ENCODE data around the gene DYNC2I2.
"Not testable (repeated sequence)": the region's sequence is repeated elsewhere in the genome, so short reads cannot be mapped to it uniquely, and the experiment has no call there.

The DYNC2I2 gene

GRCh38 chr9:128600099-128600498, 56.5 kb downstream of the DYNC2I2 start:
- H3K27ac Mint-ChIP-seq, result no peak overlapping the region
- peaks cover 96% of the 10 kb centered on the region for H3K36me3 Mint-ChIP-seq (ENCODE audit: low read depth)
- H3K27me3 Mint-ChIP-seq, result no peaks in the 10 kb centered on the region
- no peaks in the 10 kb centered on the region for H3K4me1 Mint-ChIP-seq (ENCODE audit: low read depth)
- H3K9me3 Mint-ChIP-seq, result no peaks in the 10 kb centered on the region
- no peak overlapping the region for H3K4me3 Mint-ChIP-seq
- intact Hi-C loops (cut with micrococcal nuclease), result no loop called here

GRCh38 chr9:128595471-128595870, 61.2 kb downstream of the DYNC2I2 start:
- intact Hi-C loops (cut with micrococcal nuclease), result no loop called here
- peaks cover 100% of the 10 kb centered on the region for H3K36me3 Mint-ChIP-seq (ENCODE audit: low read depth)
- no peak overlapping the region for H3K27ac Mint-ChIP-seq

GRCh38 chr9:128593856-128594255, 62.8 kb downstream of the DYNC2I2 start:
- intact Hi-C loops (cut with micrococcal nuclease), result no loop called here
- Mint-ChIP-seq H3K4me3 (no peak overlapping the region), H3K27me3 (no peaks in the 10 kb centered on the region), H3K27ac (no peak overlapping the region), H3K4me1 (ENCODE audit: low read depth) (no peaks in the 10 kb centered on the region), H3K36me3 (ENCODE audit: low read depth) (peaks cover 100% of the 10 kb centered on the region), H3K9me3 (no peaks in the 10 kb centered on the region)

More at GRCh38 chr9:128595471-128595870, 61.2 kb downstream of the DYNC2I2 start:
- no peak overlapping the region for H3K4me3 Mint-ChIP-seq
- H3K27me3 Mint-ChIP-seq, result no peaks in the 10 kb centered on the region
- no peaks in the 10 kb centered on the region for H3K4me1 Mint-ChIP-seq (ENCODE audit: low read depth)
- no peaks in the 10 kb centered on the region for H3K9me3 Mint-ChIP-seq

- no peaks in the 10 kb centered on the region for H3K4me1 Mint-ChIP-seq (ENCODE audit: low read depth)
- no peak overlapping the region for H3K27ac Mint-ChIP-seq
Measured at GRCh38 chr9:128593039-128593438, 63.6 kb downstream of the DYNC2I2 start.

GRCh38 chr9:128588581-128589233, 67.9 kb downstream of the DYNC2I2 start:
- Mint-ChIP-seq H3K27ac (no peak overlapping the region), H3K27me3 (no peaks in the 10 kb centered on the region)
- intact Hi-C loops (cut with micrococcal nuclease), result no loop called here

More at GRCh38 chr9:128593039-128593438, 63.6 kb downstream of the DYNC2I2 start:
- Mint-ChIP-seq H3K27me3 (no peaks in the 10 kb centered on the region), H3K9me3 (no peaks in the 10 kb centered on the region), H3K36me3 (ENCODE audit: low read depth) (peaks cover 100% of the 10 kb centered on the region), H3K4me3 (no peak overlapping the region)
- intact Hi-C loops (cut with micrococcal nuclease), result no loop called here

GRCh38 chr9:128587453-128587852, 69.2 kb downstream of the DYNC2I2 start:
- no peaks in the 10 kb centered on the region for H3K27me3 Mint-ChIP-seq
- no peak overlapping the region for H3K27ac Mint-ChIP-seq
- H3K4me3 Mint-ChIP-seq, result no peak overlapping the region
- no peaks in the 10 kb centered on the region for H3K4me1 Mint-ChIP-seq (ENCODE audit: low read depth)
- no peaks in the 10 kb centered on the region for H3K9me3 Mint-ChIP-seq
- H3K36me3 Mint-ChIP-seq (ENCODE audit: low read depth), result peaks cover 100% of the 10 kb centered on the region
- intact Hi-C loops (cut with micrococcal nuclease), result no loop called here

More at GRCh38 chr9:128588581-128589233, 67.9 kb downstream of the DYNC2I2 start:
- Mint-ChIP-seq H3K4me1 (ENCODE audit: low read depth) (no peaks in the 10 kb centered on the region), H3K4me3 (no peak overlapping the region), H3K9me3 (no peaks in the 10 kb centered on the region), H3K36me3 (ENCODE audit: low read depth) (peaks cover 100% of the 10 kb centered on the region)

GRCh38 chr9:128586934-128587333, 69.7 kb downstream of the DYNC2I2 start:
- intact Hi-C loops (cut with micrococcal nuclease); H3K27me3 Mint-ChIP-seq; H3K4me1 Mint-ChIP-seq (ENCODE audit: low read depth); H3K9me3 Mint-ChIP-seq; H3K4me3 Mint-ChIP-seq; H3K27ac Mint-ChIP-seq: not testable (repeated sequence)
- H3K36me3 Mint-ChIP-seq (ENCODE audit: low read depth), result peaks cover 100% of the 10 kb centered on the region

DNA sequence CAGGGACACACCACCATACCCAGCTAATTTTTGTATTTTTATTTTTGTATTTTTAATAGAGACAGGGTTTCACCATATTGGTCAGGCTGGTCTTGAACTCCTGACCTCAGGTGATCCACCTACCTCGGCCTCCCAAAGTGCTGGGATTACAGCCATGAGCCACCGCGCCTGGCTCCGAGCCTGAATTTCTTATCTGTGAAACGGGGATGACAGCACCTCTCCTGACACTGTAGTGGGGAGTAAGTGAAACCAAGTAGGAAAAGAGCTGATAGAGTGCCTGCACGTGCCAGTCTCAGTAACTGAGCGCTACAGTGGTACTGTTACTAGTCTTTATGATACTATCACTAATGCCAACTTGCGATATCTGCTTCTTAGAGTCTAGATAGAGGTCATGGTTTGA, 71.5 kb downstream of the DYNC2I2 start:
- H3K27me3 Mint-ChIP-seq; H3K4me3 Mint-ChIP-seq; intact Hi-C loops (cut with micrococcal nuclease); H3K27ac Mint-ChIP-seq; H3K4me1 Mint-ChIP-seq (ENCODE audit: low read depth); H3K9me3 Mint-ChIP-seq: not testable (repeated sequence)
- H3K36me3 Mint-ChIP-seq (ENCODE audit: low read depth), result peaks cover 100% of the 10 kb centered on the region

All from dendritic cell treated with granulocyte-macrophage colony-stimulating factor and Interleukin-4, amounts not matched to agents 40 ng/mL and 50 ng/mL, for 4 days (primary cell).